ENCODE results near the gene ARHGAP27. TPM values are rescaled to one million over a fixed set of nuclear protein-coding genes. Genes with fewer than 3 reads are reported as not detected.

The ARHGAP27 gene
- total and polyA plus RNA-seq, 11 donors: 16.3 to 39.4 (median 25.3) TPM

DNA sequence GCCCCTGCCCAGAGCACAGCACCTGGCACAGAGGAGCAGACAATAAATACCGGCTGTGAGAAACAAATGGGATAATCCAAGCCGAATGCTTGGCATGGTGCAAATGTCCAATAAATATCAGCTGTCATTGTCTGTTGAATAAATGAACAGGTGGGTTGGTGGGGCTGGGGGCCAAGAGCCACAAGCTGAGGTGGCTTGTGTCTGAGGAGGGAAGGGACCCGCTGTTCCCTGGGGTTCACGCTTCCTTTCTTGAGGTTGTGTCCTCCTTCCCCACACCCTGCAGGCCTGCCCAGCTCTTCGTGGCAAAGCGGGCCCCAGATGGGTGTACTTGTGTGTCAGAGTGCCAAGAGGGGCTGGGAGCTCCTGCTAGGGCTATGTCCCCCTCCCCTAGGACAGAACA, 38.6 kb downstream of the ARHGAP27 start:
- Histone ChIP-seq H3K27ac (no peak overlapping the region), H3K36me3 (peaks cover 0 to 56% (median 30%) of the 10 kb centered on the region in 9 donors), H3K27me3 (peaks cover 0 to 3% (median 0%) of the 10 kb centered on the region in 9 donors), H3K9me3 (no peaks in the 10 kb centered on the region), H3K4me3 (no peak overlapping the region), H3K4me1 (peaks cover 0 to 15% (median 4%) of the 10 kb centered on the region in 12 donors)
- WGBS, 4 donors: 83 to 92% (median 89%) methylated on average over 6 of the region's 6 CpGs
- intact Hi-C loops (cut with DNase I): loop anchor here in 2 of 10 donors (2.0 to 10.0 kb wide), 4 partner anchors 31 to 441 kb away; partner anchors contain the start of genes ACBD4 (in 1 of the 2) and PLCD3 (in 1 of the 2)
- DNase-seq: no peak
- no peak for ATAC-seq
- TF ChIP-seq, protein P1, sequence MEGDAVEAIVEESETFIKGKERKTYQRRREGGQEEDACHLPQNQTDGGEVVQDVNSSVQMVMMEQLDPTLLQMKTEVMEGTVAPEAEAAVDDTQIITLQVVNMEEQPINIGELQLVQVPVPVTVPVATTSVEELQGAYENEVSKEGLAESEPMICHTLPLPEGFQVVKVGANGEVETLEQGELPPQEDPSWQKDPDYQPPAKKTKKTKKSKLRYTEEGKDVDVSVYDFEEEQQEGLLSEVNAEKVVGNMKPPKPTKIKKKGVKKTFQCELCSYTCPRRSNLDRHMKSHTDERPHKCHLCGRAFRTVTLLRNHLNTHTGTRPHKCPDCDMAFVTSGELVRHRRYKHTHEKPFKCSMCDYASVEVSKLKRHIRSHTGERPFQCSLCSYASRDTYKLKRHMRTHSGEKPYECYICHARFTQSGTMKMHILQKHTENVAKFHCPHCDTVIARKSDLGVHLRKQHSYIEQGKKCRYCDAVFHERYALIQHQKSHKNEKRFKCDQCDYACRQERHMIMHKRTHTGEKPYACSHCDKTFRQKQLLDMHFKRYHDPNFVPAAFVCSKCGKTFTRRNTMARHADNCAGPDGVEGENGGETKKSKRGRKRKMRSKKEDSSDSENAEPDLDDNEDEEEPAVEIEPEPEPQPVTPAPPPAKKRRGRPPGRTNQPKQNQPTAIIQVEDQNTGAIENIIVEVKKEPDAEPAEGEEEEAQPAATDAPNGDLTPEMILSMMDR (IDR thresholded peaks at IDR 0.05): no peak
- no peak for TF ChIP-seq POLR2A (IDR thresholded peaks at IDR 0.05)

DNA sequence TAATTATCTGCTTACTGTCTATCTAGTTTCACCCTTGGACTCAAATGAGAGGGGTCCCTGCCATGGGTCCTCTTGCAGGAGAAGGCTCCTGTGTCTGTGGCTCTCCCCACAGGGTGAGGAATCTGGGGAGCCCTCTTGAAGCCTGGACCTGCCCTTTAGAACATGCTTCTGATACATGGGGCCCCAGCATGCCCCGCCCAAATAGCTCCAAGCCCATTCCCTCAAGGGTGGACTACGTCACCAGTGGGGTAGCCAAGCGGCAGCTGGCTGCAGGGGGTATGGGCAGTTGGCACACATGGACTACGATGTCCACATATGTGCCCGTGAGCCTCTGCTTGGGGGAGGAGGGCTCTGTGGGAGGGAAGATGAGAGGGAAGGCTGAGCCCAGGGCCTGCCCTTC, 39.3 kb downstream of the ARHGAP27 start:
- intact Hi-C loops (cut with DNase I): loop anchor here in 2 of 10 donors (10.0 kb wide), 3 partner anchors 191 to 441 kb away; partner anchors contain the start of genes ACBD4 (in 1 of the 2) and PLCD3 (in 1 of the 2)
- no peak for DNase-seq
- Histone ChIP-seq H3K4me3 (no peak overlapping the region), H3K27me3 (peaks cover 0 to 3% (median 0%) of the 10 kb centered on the region in 9 donors), H3K27ac (no peak overlapping the region), H3K4me1 (peaks cover 0 to 11% (median 4%) of the 10 kb centered on the region in 12 donors), H3K9me3 (no peaks in the 10 kb centered on the region), H3K36me3 (peaks cover 0 to 49% (median 27%) of the 10 kb centered on the region in 9 donors)
- ATAC-seq: no peak
- TF ChIP-seq, protein P1 (IDR thresholded peaks at IDR 0.05): no peak
- no peak for TF ChIP-seq POLR2A (IDR thresholded peaks at IDR 0.05)
- 92 to 97% (median 93%) methylated on average over 5 of the region's 5 CpGs for WGBS, 4 donors

DNA sequence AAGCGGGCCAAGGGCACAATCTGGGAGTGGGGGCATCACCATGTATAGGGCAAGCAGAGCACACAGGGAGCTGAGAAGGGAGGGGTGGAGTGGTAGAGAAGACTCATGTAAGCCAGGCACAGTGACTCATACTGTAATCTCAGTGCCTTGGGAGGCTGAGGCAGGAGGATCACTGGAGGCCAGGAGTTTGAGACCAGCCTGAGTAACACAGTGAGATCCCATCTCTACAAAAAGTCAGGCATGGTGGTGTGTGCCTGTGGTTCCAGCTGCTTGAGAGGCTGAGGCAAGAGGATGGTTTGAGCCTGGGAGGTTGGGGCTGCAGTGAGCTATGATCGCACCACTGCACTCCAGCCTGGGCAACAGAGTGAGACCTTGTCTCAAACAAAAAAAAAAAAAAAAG, 40.8 kb downstream of the ARHGAP27 start:
- intact Hi-C loops (cut with DNase I): loop anchor here in 2 of 10 donors (10.0 kb wide), 3 partner anchors 193 to 443 kb away; partner anchors contain the start of genes ACBD4 (in 1 of the 2) and PLCD3 (in 1 of the 2)
- Histone ChIP-seq H3K36me3 (peaks cover 0 to 34% (median 19%) of the 10 kb centered on the region in 9 donors), H3K9me3 (no peaks in the 10 kb centered on the region), H3K27me3 (peaks cover 0 to 3% (median 0%) of the 10 kb centered on the region in 9 donors), H3K4me3 (no peak overlapping the region), H3K27ac (no peak overlapping the region), H3K4me1 (peaks cover 0 to 11% (median 4%) of the 10 kb centered on the region in 12 donors)
- WGBS, 4 donors: 96 to 100% (median 98%) methylated on average over 2 of the region's 2 CpGs
- ATAC-seq (no peak), DNase-seq (no peak)
- TF ChIP-seq, protein P1 (IDR thresholded peaks at IDR 0.05): no peak
- no peak for TF ChIP-seq POLR2A (IDR thresholded peaks at IDR 0.05)

DNA sequence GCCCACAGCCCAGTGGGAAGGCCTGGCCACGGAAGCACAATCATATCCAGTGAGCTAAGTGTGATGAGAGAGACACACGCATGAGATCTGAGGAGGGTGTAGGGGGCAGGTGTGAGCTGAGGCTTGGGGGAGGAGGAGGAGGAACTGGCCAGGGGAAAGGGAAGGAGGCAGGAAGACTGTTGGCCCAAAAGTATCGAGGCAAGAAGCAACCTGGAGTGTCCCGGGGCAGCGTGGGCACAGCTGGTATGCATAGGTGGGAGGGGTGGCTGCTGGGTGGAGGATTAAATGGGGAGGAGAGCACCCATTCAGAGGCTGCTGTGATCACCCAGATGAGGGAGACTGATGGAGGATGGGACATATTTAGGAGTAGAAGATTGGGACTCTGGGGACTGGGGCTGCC, 41.4 kb downstream of the ARHGAP27 start:
- H3K27me3 ChIP-seq: peaks cover 0 to 3% (median 0%) of the 10 kb centered on the region in 9 donors
- DNase-seq (no peak), ATAC-seq (no peak)
- TF ChIP-seq POLR2A (IDR thresholded peaks at IDR 0.05): no peak
- TF ChIP-seq, protein P1 (IDR thresholded peaks at IDR 0.05): no peak
- H3K27ac ChIP-seq: no peak overlapping the region
- no peaks in the 10 kb centered on the region for H3K9me3 ChIP-seq
- H3K36me3 ChIP-seq: peaks cover 0 to 28% (median 13%) of the 10 kb centered on the region in 9 donors
- peaks cover 0 to 12% (median 4%) of the 10 kb centered on the region in 12 donors for H3K4me1 ChIP-seq
- H3K4me3 ChIP-seq: no peak overlapping the region
- 47 to 58% (median 52%) methylated on average over 5 of the region's 5 CpGs for WGBS, 4 donors
- intact Hi-C loops (cut with DNase I): loop anchor here in 2 of 10 donors (10.0 kb wide), 3 partner anchors 194 to 444 kb away; partner anchors contain the start of genes ACBD4 (in 1 of the 2) and PLCD3 (in 1 of the 2)
